Measurements from ENCODE around the gene KCNH5. TPM values are rescaled to one million over a fixed set of nuclear protein-coding genes. Genes with fewer than 3 reads are reported as not detected.
A peak's percentile ranks its signal among the peaks of the same experiment; 100 is the strongest.

Gene KCNH5
- polyA plus RNA-seq, 10 donors = 0.03 to 0.13 (median 0.05) TPM; not detected in 1

DNA sequence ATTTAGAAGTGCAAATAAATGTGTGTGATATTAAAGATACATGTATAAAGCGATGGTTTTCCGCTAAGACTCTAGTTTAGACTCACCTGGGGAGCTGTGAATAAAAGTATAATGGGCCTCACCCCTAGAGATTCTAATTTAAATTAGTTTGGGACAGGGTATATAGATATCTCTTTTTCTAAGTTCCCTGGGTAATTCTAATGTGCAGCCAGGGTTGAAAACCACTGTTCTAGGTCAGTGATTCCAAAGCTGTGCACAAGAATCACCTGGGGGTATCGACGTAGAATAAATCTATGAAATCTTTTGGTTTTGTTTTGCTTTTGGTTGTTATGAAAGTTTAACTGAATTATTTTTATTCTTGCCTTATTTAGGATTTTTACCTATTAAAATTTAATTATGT is 302.1 kb downstream of the KCNH5 start:
- no peak for DNase-seq

DNA sequence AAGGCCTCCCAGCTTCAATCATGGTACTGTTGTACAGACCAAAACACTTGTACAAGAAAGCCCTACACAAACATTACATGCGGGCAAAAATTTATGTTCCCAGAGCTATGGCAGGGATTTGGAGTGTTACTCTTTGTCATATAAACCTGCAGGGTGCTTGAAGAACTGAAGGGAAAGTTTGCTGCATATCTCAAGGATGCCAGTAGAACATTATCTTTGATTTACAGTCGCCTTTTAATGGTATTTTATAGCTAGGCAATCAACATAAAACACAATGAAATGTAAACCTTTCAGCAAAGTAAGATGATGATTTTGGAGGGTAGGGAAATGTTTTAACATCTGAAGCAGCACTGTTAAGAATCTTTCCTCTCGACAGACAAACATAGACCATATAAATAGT is 305.6 kb downstream of the KCNH5 start:
- DNase-seq = no peak

DNA sequence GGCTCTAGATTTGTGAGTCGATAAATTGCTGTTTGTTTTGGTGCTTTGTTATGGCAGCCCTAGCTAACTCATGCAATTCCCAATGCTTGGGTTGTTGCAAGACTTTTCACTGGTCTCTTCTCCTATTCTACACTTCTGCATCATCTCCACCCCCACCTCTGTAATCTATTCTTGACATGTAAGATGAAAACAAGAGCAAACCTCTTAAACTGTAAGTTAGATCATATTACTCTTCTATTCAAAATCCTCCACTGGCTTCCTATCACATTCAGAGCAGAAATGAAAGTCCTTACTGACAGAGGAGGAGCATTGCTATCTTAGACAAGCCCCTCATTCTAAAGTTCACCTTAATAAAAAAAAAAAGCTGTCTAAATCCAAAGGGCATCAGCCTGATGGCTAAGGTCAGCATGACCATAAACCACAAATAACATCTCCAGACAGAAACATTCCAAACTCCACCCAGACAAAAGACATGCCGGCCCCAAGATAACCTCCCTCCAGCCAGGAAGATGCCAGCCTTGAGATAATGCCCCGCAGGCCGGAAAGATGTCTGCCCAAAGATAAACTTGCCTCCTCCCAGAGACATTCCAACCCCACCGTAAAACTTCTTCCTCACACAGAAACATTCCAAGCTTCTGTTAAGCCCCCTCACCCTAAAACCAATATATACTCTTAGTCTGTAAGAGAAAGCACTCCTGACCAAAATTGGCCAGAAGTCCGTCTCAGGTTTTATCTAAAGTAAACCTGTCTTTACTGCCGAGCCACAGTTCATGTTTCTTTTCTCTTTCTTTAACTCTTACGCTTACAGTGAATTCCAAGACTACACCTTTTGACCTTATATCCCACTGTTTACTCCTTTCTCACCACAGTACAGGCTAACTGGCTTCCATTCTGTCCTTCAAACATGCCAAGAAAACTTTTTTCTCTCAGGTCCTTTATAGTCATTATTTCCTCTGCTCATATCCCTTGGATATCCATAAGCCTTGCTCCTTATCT is 308.9 kb downstream of the KCNH5 start:
- no peak for DNase-seq

GRCh38 chr14:62734831-62735230 is 310.4 kb downstream of the KCNH5 start:
- DNase-seq = no peak

GRCh38 chr14:62722406-62722805 is 322.9 kb downstream of the KCNH5 start:
- no peak for DNase-seq

- DNase-seq = no peak
Observed at GRCh38 chr14:62718629-62719028, 326.6 kb downstream of the KCNH5 start.

GRCh38 chr14:62711351-62712023 is 333.8 kb downstream of the KCNH5 start:
- no peak for DNase-seq

DNA sequence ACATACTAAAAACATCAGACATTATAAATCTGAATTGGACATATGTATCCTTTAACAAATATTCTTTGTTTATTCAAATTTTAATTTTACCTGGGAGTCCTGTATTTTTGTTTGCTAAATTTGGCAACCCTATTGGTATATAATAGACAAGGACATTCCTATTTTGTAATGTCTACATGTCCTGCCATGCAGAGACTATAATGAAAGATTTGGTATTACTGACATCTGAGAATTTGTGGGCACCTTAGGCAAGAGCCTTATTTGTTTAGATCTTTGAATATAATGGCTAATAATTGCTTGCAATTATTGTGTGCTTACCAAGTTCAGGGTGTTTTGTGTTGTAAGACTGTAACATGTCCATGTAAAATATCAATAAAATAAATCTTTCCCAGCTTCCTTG is 334.4 kb downstream of the KCNH5 start:
- DNase-seq = no peak

GRCh38 chr14:62709773-62710172 is 335.5 kb downstream of the KCNH5 start:
- no peak for DNase-seq

DNA sequence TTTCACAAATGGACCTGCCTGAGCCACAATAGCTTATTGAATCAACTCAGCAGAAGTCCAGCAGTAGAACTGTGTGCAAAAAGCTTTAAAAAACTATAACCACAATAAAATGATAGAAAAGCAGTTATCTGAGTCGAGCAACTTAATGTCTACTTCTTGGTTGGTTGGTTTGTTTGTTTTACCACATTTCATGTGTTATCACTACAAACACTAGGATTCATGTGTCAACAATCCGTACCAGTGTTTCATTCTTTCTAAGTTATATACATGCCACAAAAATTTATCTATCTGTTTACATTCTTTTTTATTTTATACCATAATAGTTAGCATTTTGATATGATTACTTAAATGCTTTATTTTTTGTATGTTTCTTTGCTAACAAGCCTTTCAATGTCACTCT is 339.0 kb downstream of the KCNH5 start:
- DNase-seq = no peak

- no peak for DNase-seq
Observed at GRCh38 chr14:62697461-62697860, 347.8 kb downstream of the KCNH5 start.

GRCh38 chr14:62696929-62697328 is 348.3 kb downstream of the KCNH5 start:
- no peak for DNase-seq

DNA sequence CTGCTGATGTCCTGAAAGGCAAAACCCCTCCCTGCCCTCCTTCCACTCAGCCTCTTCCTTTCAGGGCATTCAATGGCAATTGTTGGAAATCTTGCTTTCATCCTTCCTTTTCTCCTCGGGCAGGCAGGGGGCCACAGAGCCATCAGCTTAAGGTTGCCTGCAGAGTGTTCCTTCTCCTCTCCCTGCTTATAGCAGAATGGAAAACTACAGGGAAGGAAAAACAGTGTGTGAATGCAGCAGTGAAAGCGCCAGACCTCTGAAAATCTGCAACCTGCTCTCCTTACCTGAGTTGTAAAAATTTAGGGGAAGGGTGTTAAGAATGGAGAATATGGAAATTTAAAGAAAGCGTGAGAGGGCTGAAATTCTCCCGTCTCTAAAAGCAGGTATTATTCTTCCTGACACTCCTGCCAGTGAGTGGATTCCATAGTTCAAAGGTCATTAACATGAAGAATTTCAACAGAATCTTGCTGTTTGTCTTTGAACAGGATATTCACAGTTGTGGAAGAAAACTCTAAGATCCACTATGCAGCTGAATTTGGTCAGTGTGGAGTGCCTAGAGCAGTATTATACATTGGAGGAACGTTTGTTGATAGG is 348.8 kb downstream of the KCNH5 start:
- DNase-seq = no peak

DNA sequence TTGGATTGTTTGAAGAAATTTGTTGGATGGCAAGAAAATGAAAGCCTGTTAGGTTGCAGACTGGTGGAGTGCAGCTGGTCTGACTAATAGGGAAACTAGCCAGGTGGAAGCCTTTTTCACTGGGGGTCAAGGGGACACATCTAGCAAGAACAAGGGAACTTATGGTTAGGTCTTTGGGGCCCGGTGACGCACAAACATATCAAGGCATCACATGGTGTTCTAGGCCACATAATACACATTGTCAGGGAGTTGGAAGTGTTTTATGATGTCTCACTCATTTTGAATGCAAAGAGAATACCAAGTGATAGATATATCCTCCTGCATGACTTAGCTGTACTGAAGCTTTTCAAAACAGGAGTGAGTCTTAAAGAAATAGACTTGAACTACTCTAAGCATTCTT is 351.2 kb downstream of the KCNH5 start:
- DNase-seq = no peak

DNA sequence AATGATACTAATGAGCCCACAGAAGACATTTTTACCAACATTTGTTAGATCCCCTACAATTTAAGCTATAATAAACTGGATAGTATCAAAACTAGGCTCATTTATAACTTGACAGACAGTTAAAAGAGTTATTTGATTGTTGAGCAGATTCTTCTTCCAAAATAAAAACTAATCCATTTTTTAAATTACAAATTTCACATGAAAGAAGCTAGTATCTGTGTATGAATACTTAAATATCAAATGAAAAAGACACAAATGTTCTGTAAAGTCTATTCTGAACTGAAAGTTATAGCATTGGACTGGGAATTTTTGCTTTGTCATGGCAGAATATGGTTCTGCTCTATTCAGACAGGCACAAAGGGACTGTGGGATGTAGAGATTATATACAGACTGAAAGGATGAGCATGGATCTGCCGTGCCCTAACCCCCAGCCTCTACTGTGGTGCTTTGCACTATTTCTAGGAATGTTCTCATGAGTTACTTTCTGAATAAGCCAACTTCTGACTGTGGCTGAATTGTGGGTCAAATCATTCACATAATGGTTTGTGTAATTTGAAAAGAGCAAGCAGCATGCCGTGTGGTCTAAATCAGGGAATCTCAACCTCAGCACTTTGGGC is 352.7 kb downstream of the KCNH5 start:
- DNase-seq = no peak

- peak in 1 of 3 donors; percentile 11 for DNase-seq
Observed at GRCh38 chr14:62691647-62692489, 353.4 kb downstream of the KCNH5 start.

GRCh38 chr14:62689733-62690132 is 355.5 kb downstream of the KCNH5 start:
- DNase-seq = no peak

DNA sequence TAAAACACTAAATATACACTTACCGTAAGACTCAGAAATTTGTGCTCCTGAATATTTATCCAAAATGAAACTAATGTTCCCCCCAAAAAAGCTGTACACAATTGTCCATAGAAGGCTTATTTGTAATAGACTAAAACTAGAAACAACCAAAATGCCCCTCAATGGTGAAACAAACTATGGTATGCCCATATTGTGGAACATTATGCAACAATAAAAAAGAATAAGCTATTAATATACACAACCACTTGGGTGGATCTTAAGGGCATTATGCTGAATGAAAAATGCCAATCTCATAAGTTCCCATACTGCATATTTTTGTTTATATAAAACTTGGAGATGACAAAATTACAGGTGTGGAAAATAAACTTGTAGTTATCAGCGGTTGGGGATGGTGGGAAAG is 357.4 kb downstream of the KCNH5 start:
- DNase-seq = no peak

GRCh38 chr14:62684376-62684775 is 360.9 kb downstream of the KCNH5 start:
- no peak for DNase-seq

- DNase-seq = no peak
Observed at GRCh38 chr14:62682208-62682607, 363.1 kb downstream of the KCNH5 start.

- no peak for DNase-seq
Observed at GRCh38 chr14:62674563-62675237, 370.6 kb downstream of the KCNH5 start.

Data from muscle of back (tissue), 11 donors.